Prostate gland (tissue), 2 donors: ENCODE measurements around the gene KIF5C.

Source experiments
- POLR2A ChIP-seq: fragments of 450-650 bp; IDR thresholded peaks from one replicate; pipeline ENCODE4 v1.6.1; 2016; ENCODE audit warnings: antibody characterized with exemption, mild to moderate bottlenecking
- POLR2AphosphoS5 ChIP-seq: sonication (generic); formaldehyde crosslinking; IDR thresholded peaks from one replicate; pipeline ENCODE4 v1.6.1; 2017; ENCODE audit warnings: antibody characterized with exemption
- TF ChIP-seq, protein P1 (sequence below), 4 experiments: fragments of 200-600 bp in 2 of 4; fragments of 450-650 bp in 2 of 4; sonication (generic) in 2 of 4; IDR thresholded peaks; 1 replicate in 3 of 4; 2 replicates in 1 of 4; pipeline ENCODE4 v1.5.1; 2016 to 2019; ENCODE audit warnings: antibody characterized with exemption in 4 of 4, mild to moderate bottlenecking in 2 of 4, moderate library complexity in 2 of 4

DNA sequence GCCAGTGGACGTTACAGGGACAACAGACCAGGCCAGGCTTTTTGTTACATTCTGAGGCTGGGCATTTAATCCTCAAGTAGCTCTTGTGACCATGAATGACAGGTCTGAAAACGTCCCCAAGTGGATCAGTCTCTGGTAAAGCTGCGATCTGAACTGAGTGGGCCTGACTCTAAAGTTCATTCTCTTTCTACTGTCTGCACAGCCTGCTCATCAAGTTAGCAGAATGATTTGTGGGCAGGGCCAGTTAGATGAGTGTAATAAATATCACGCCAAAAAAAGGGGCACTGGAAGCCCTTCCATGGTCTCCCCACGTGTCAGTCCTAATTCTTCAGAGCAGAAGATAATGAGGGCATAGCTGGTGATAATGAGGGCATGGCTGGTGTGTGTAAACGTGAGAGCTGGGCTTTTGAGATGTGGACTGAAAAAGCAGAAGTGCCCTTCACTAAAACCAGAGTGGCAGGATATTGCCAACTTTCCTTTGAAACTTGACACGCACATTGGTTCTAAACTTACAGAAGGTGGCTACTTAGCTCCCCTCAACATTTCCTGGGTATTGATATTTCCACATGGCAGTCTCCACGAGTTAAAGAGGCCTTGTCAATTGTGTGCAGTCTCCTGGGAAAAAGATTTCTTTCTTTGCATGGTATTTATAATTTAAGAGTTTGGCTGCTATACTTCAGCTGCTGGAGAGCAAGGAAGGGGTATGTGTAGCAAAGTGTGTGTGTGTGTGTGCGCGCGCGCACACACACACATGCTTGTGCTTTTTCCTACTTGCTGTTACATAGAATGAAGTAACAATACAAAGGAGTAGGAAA lies 90.8 kb downstream of the KIF5C start:
- TF ChIP-seq, protein P1, sequence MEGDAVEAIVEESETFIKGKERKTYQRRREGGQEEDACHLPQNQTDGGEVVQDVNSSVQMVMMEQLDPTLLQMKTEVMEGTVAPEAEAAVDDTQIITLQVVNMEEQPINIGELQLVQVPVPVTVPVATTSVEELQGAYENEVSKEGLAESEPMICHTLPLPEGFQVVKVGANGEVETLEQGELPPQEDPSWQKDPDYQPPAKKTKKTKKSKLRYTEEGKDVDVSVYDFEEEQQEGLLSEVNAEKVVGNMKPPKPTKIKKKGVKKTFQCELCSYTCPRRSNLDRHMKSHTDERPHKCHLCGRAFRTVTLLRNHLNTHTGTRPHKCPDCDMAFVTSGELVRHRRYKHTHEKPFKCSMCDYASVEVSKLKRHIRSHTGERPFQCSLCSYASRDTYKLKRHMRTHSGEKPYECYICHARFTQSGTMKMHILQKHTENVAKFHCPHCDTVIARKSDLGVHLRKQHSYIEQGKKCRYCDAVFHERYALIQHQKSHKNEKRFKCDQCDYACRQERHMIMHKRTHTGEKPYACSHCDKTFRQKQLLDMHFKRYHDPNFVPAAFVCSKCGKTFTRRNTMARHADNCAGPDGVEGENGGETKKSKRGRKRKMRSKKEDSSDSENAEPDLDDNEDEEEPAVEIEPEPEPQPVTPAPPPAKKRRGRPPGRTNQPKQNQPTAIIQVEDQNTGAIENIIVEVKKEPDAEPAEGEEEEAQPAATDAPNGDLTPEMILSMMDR (IDR thresholded peaks at IDR 0.05) = no peak
- no peak for TF ChIP-seq POLR2A
- TF ChIP-seq POLR2AphosphoS5 = no peak
